Fibroblast of lung (primary cell): Measurements from ENCODE around the gene DAGLB. TPM values are rescaled to one million over a fixed set of nuclear protein-coding genes. Genes with fewer than 3 reads are reported as not detected.

Experiments used
- DNase-seq, 2 donors: peaks; one replicate each; pipeline versions ENCODE4 v3.0.0 to v3.0.0-alpha.2; 2010; ENCODE audit warnings: low read depth in 2 of 2
- H2AFZ ChIP-seq: 2 replicates; pipeline ENCODE4 v1.5.1; 2012; ENCODE audit warnings: low read length, control low read depth, inconsistent platforms
- H3K27ac ChIP-seq: 2 replicates; pipeline ENCODE4 v1.5.1; 2011; ENCODE audit warnings: low read length, control low read depth; ENCODE audit not compliant: insufficient read depth
- H3K27me3 ChIP-seq: 2 replicates; pipeline ENCODE4 v1.5.1; 2011; ENCODE audit warnings: mild to moderate bottlenecking, low read length; ENCODE audit not compliant: control insufficient read depth, insufficient read depth
- H3K36me3 ChIP-seq: 2 replicates; pipeline ENCODE4 v1.5.1; 2011; ENCODE audit warnings: low read length; ENCODE audit not compliant: control insufficient read depth, insufficient read depth
- H3K4me1 ChIP-seq: 2 replicates; pipeline ENCODE4 v1.5.1; 2011; ENCODE audit warnings: low read length; ENCODE audit not compliant: control insufficient read depth, insufficient read depth; ENCODE audit errors: extremely low read depth
- H3K4me2 ChIP-seq: 2 replicates; pipeline ENCODE4 v1.5.1; 2011; ENCODE audit warnings: low read length, control low read depth; ENCODE audit not compliant: insufficient read depth; ENCODE audit errors: extremely low read depth
- H3K4me3 ChIP-seq, 4 experiments: fragments of 200-600 bp in 1 of 4; sonication (generic) in 1 of 4; replicated peaks in 1 of 4; 2 replicates each; pipeline ENCODE4 v1.5.1; 2011 to 2016; ENCODE audit warnings: low read length in 4 of 4, low read depth in 3 of 4, mild to moderate bottlenecking in 3 of 4, control low read depth in 2 of 4, inconsistent platforms in 1 of 4, mixed read lengths in 1 of 4; ENCODE audit not compliant: insufficient read depth in 1 of 4; ENCODE audit errors: control extremely low read depth in 1 of 4
- H3K79me2 ChIP-seq: 2 replicates; pipeline ENCODE4 v1.5.1; 2012; ENCODE audit warnings: mild to moderate bottlenecking, low read length, inconsistent platforms; ENCODE audit not compliant: control insufficient read depth, insufficient read depth
- H3K9ac ChIP-seq: 2 replicates; pipeline ENCODE4 v1.5.1; 2011; ENCODE audit warnings: mild to moderate bottlenecking, low read length, control low read depth; ENCODE audit not compliant: insufficient read depth
- H3K9me3 ChIP-seq: 2 replicates; pipeline ENCODE4 v1.5.1; 2012; ENCODE audit warnings: low read depth, low read length; ENCODE audit not compliant: control insufficient read depth, insufficient read depth
- H4K20me1 ChIP-seq: 2 replicates; pipeline ENCODE4 v1.5.1; 2011; ENCODE audit warnings: low read length; ENCODE audit not compliant: control insufficient read depth, insufficient read depth; ENCODE audit errors: extremely low read depth
- EZH2 ChIP-seq: IDR thresholded peaks from 2 replicates; pipeline ENCODE4 v1.5.1; 2012; ENCODE audit warnings: low read length, control low read depth, mild to moderate bottlenecking; ENCODE audit errors: missing control alignments
- polyA plus RNA-seq, 2 donors: library from polyadenylated mRNA; depleted of rRNA in 1 of 2; stranded (reverse) in 1 of 2; unstranded in 1 of 2; fragments of >200 nt; gene quantifications; 2 replicates each; pipeline ENCODE4 v1.2.1, GENCODE V29; 2011 to 2012; ENCODE audit warnings: missing spikeins in 1 of 2
- total RNA-seq: library from RNA; depleted of rRNA; stranded (reverse); fragments of >200 nt; gene quantifications from 2 replicates; pipeline ENCODE4 v1.2.1, GENCODE V29; 2014
- TF ChIP-seq, protein P1 (sequence below), 2 donors: IDR thresholded peaks in 1 of 2; conservative IDR thresholded peaks in 1 of 2; 1 replicate in 1 of 2; 2 replicates in 1 of 2; pipeline ENCODE4 v1.5.1; 2011 to 2012; ENCODE audit warnings: low read length in 2 of 2, control low read depth in 1 of 2, inconsistent platforms in 1 of 2, low read depth in 1 of 2, mild to moderate bottlenecking in 1 of 2

DAGLB gene
- total and polyA plus RNA-seq, 2 donors (not counting 1 experiment from before 2014, with no cell fraction given): 17.3 to 22.6 TPM

- Histone ChIP-seq H3K79me2 (peaks cover 12% of the 10 kb centered on the region), H4K20me1 (no peaks in the 10 kb centered on the region), H3K9ac (no peak overlapping the region), H3K9me3 (no peaks in the 10 kb centered on the region), H3K4me3 (no peak overlapping the region), H3K27me3 (no peaks in the 10 kb centered on the region), H3K4me1 (no peaks in the 10 kb centered on the region), H3K27ac (no peak overlapping the region), H2AFZ (no peak overlapping the region), H3K4me2 (no peak overlapping the region), H3K36me3 (peaks cover 34% of the 10 kb centered on the region)
- no peak for TF ChIP-seq EZH2
- TF ChIP-seq, protein P1, sequence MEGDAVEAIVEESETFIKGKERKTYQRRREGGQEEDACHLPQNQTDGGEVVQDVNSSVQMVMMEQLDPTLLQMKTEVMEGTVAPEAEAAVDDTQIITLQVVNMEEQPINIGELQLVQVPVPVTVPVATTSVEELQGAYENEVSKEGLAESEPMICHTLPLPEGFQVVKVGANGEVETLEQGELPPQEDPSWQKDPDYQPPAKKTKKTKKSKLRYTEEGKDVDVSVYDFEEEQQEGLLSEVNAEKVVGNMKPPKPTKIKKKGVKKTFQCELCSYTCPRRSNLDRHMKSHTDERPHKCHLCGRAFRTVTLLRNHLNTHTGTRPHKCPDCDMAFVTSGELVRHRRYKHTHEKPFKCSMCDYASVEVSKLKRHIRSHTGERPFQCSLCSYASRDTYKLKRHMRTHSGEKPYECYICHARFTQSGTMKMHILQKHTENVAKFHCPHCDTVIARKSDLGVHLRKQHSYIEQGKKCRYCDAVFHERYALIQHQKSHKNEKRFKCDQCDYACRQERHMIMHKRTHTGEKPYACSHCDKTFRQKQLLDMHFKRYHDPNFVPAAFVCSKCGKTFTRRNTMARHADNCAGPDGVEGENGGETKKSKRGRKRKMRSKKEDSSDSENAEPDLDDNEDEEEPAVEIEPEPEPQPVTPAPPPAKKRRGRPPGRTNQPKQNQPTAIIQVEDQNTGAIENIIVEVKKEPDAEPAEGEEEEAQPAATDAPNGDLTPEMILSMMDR (conservative IDR thresholded peaks at IDR 0.05 in 1 of 2, IDR thresholded peaks at IDR 0.05 in 1 of 2; ENCODE audit: low read depth in 1 of 2, low read length in 2 of 2): no peak
- DNase-seq: no peak
Measured at GRCh38 chr7:6409091-6409490, 38.7 kb downstream of the DAGLB start.

GRCh38 chr7:6407434-6407833, 40.3 kb downstream of the DAGLB start:
- no peak for DNase-seq
- Histone ChIP-seq H3K9me3 (no peaks in the 10 kb centered on the region), H3K27ac (no peak overlapping the region), H3K27me3 (no peaks in the 10 kb centered on the region), H2AFZ (no peak overlapping the region), H3K9ac (no peak overlapping the region), H3K4me1 (no peaks in the 10 kb centered on the region), H4K20me1 (no peaks in the 10 kb centered on the region), H3K36me3 (peaks cover 32% of the 10 kb centered on the region), H3K4me3 (no peak overlapping the region), H3K4me2 (no peak overlapping the region), H3K79me2 (peaks cover 21% of the 10 kb centered on the region)
- no peak for TF ChIP-seq EZH2
- TF ChIP-seq, protein P1 (conservative IDR thresholded peaks at IDR 0.05 in 1 of 2, IDR thresholded peaks at IDR 0.05 in 1 of 2; ENCODE audit: low read depth in 1 of 2, low read length in 2 of 2): no peak

DNA sequence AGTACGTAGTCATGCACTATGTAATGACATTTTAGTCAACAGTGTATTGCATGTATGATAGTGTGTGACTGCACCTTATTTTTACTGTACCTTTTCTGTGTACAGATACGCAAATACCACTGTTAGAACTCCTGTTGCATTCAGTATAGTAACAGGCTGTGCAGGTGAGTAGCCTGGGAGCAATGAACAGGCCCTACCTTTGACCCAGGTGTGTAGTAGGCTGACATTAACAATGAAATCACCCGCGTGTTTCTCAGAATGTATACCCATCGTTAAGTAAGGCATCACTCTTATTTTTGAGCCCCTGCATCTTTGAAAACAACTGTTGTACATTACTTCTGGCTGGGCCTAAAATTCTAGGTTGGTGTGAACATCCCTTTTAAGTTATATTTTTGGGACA, 41.6 kb downstream of the DAGLB start:
- Histone ChIP-seq H3K9me3 (no peaks in the 10 kb centered on the region), H3K9ac (no peak overlapping the region), H3K4me1 (no peaks in the 10 kb centered on the region), H3K4me3 (no peak overlapping the region), H3K36me3 (peaks cover 35% of the 10 kb centered on the region), H4K20me1 (no peaks in the 10 kb centered on the region), H3K79me2 (peaks cover 31% of the 10 kb centered on the region), H3K4me2 (no peak overlapping the region), H3K27ac (no peak overlapping the region), H2AFZ (no peak overlapping the region), H3K27me3 (no peaks in the 10 kb centered on the region)
- no peak for TF ChIP-seq EZH2
- TF ChIP-seq, protein P1 (conservative IDR thresholded peaks at IDR 0.05 in 1 of 2, IDR thresholded peaks at IDR 0.05 in 1 of 2; ENCODE audit: low read depth in 1 of 2, low read length in 2 of 2): no peak
- no peak for DNase-seq
